ENCODE results near the gene CEP68. TPM values are rescaled to one million over a fixed set of nuclear protein-coding genes. Genes with fewer than 3 reads are reported as not detected.
A peak's percentile ranks its signal among the peaks of the same experiment; 100 is the strongest.

The CEP68 gene
- total RNA-seq: 10 to 100 TPM; 21.6 to 40.4 (median 25.2) TPM

GRCh38 chr2:65056215-65057053 is at the start of gene CEP68:
CEP68 (plus strand) TSS chr2:65056416; CDS start chr2:65069445, 13,029 bp downstream.
- H3K9me3 ChIP-seq: no peaks in the 10 kb centered on the region
- no peaks in the 10 kb centered on the region for H3K36me3 ChIP-seq
- H3K4me1 ChIP-seq: peaks cover 0 to 38% (median 15%) of the 10 kb centered on the region in 4 donors
- H3K27ac ChIP-seq: peak within 1 kb of the TSS; percentile 79 to 90 (median 88)
- peak; percentile 94 to 96 for DNase-seq (ENCODE audit: low spot score in 2 of 2)
- H3K27me3 ChIP-seq: no peaks in the 10 kb centered on the region
- TF ChIP-seq EP300 (IDR thresholded peaks at IDR 0.05) (peak in 1 of 2 donors; percentile 92), POLR2A (IDR thresholded peaks at IDR 0.05) (peak; percentile 76 to 95)
- TF ChIP-seq, protein P1, sequence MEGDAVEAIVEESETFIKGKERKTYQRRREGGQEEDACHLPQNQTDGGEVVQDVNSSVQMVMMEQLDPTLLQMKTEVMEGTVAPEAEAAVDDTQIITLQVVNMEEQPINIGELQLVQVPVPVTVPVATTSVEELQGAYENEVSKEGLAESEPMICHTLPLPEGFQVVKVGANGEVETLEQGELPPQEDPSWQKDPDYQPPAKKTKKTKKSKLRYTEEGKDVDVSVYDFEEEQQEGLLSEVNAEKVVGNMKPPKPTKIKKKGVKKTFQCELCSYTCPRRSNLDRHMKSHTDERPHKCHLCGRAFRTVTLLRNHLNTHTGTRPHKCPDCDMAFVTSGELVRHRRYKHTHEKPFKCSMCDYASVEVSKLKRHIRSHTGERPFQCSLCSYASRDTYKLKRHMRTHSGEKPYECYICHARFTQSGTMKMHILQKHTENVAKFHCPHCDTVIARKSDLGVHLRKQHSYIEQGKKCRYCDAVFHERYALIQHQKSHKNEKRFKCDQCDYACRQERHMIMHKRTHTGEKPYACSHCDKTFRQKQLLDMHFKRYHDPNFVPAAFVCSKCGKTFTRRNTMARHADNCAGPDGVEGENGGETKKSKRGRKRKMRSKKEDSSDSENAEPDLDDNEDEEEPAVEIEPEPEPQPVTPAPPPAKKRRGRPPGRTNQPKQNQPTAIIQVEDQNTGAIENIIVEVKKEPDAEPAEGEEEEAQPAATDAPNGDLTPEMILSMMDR (IDR thresholded peaks at IDR 0.05): peak in 2 of 5 experiments; percentile 51 to 52
- peak within 1 kb of the TSS; percentile 76 to 91 (median 80) for H3K4me3 ChIP-seq
- WGBS, 2 donors: 0% methylated on average over 66 to 67 of the region's 99 CpGs

GRCh38 chr2:65013776-65014175 is 42.4 kb upstream of the CEP68 start:
- DNase-seq (ENCODE audit: low spot score in 2 of 2): no peak
- Histone ChIP-seq H3K36me3 (peaks cover 0 to 76% (median 0%) of the 10 kb centered on the region in 3 donors), H3K27me3 (no peaks in the 10 kb centered on the region), H3K9me3 (no peaks in the 10 kb centered on the region), H3K27ac (no peak overlapping the region), H3K4me1 (no peaks in the 10 kb centered on the region), H3K4me3 (no peak overlapping the region)
- WGBS, 2 donors: 73 to 74% methylated on average over 1 of the region's 1 CpG
- TF ChIP-seq EP300 (IDR thresholded peaks at IDR 0.05) (no peak), POLR2A (IDR thresholded peaks at IDR 0.05) (no peak)
- TF ChIP-seq, protein P1 (IDR thresholded peaks at IDR 0.05): no peak

- Histone ChIP-seq H3K4me1 (no peaks in the 10 kb centered on the region), H3K4me3 (no peak overlapping the region), H3K36me3 (peaks cover 0 to 86% (median 0%) of the 10 kb centered on the region in 3 donors), H3K9me3 (no peaks in the 10 kb centered on the region), H3K27me3 (no peaks in the 10 kb centered on the region), H3K27ac (no peak overlapping the region)
- WGBS, 2 donors: 54 to 55% methylated on average over 5 of the region's 5 CpGs
- TF ChIP-seq POLR2A (IDR thresholded peaks at IDR 0.05): no peak
- TF ChIP-seq EP300 (IDR thresholded peaks at IDR 0.05): no peak
- TF ChIP-seq, protein P1 (IDR thresholded peaks at IDR 0.05): no peak
- DNase-seq (ENCODE audit: low spot score in 2 of 2): no peak
Measured at GRCh38 chr2:65015731-65016130, 40.5 kb upstream of the CEP68 start.

DNA sequence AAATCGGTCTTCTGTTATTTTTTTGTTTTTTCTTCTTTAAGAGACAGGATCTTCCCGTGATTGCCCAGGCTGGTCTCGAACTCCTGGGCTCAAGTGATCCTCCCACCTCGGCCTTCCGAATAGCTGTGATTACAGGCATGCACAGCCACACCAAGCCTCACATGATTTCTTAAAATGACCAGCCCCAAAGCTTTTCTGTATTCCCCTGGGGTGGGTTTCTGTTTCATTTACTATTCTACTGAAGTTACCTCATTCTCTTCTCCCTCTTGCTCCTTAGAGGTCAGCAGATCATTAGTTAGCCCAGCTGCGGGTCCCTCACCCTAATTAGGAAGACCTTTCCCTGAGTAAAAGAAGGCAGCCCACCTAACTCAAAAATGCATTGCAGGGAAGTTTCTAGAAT is 39.4 kb upstream of the CEP68 start:
- no peak overlapping the region for H3K27ac ChIP-seq
- no peak for TF ChIP-seq POLR2A (IDR thresholded peaks at IDR 0.05)
- TF ChIP-seq EP300 (IDR thresholded peaks at IDR 0.05): no peak
- TF ChIP-seq, protein P1 (IDR thresholded peaks at IDR 0.05): no peak
- H3K4me3 ChIP-seq: no peak overlapping the region
- no peaks in the 10 kb centered on the region for H3K9me3 ChIP-seq
- 84 to 88% methylated on average over 6 of the region's 6 CpGs for WGBS, 2 donors
- no peaks in the 10 kb centered on the region for H3K27me3 ChIP-seq
- no peaks in the 10 kb centered on the region for H3K4me1 ChIP-seq
- H3K36me3 ChIP-seq: peaks cover 0 to 86% (median 0%) of the 10 kb centered on the region in 3 donors
- no peak for DNase-seq (ENCODE audit: low spot score in 2 of 2)

GRCh38 chr2:65017335-65017734 is 38.9 kb upstream of the CEP68 start:
- no peaks in the 10 kb centered on the region for H3K4me1 ChIP-seq
- no peaks in the 10 kb centered on the region for H3K27me3 ChIP-seq
- H3K4me3 ChIP-seq: no peak overlapping the region
- WGBS, 2 donors: 62% methylated on average over 4 of the region's 4 CpGs
- no peak for TF ChIP-seq EP300 (IDR thresholded peaks at IDR 0.05)
- TF ChIP-seq POLR2A (IDR thresholded peaks at IDR 0.05): no peak
- TF ChIP-seq, protein P1 (IDR thresholded peaks at IDR 0.05): peak in 3 of 5 experiments; percentile 9 to 20 (median 18)
- no peak for DNase-seq (ENCODE audit: low spot score in 2 of 2)
- no peak overlapping the region for H3K27ac ChIP-seq
- no peaks in the 10 kb centered on the region for H3K9me3 ChIP-seq
- H3K36me3 ChIP-seq: peaks cover 0 to 86% (median 0%) of the 10 kb centered on the region in 3 donors

Measured in tibial nerve (tissue), 4 donors.